Stimulated activated CD4-positive, alpha-beta T cell treated with anti-CD3 and anti-CD28 coated beads, TNF-alpha, amount 100 ng/mL, for 1 hour (primary cell): Measurements from ENCODE around the gene UEVLD.
"Not testable (repeated sequence)": the region's sequence is repeated elsewhere in the genome, so short reads cannot be mapped to it uniquely, and the experiment has no call there.

Experiments used
- DNase-seq, 3 donors: peaks; one replicate each; pipeline ENCODE4 v3.0.0-alpha.2; 2020; ENCODE audit warnings: low read depth in 3 of 3, low spot score in 1 of 3

UEVLD gene

GRCh38 chr11:18588297-18589252 is at the start of gene UEVLD:
TSS of gene UEVLD (minus strand) at chr11:18588734. CDS start at chr11:18588654, 80 bp downstream.
- peak; percentile 21 to 46 (median 25) for DNase-seq

GRCh38 chr11:18634140-18635032 is 45.9 kb upstream of the UEVLD start, which contains the start of gene SPTY2D1:
TSS of gene SPTY2D1 (minus strand) at chr11:18634342. CDS start at chr11:18634257, 85 bp downstream.
- DNase-seq: peak; percentile 89 to 92 (median 92)

DNA sequence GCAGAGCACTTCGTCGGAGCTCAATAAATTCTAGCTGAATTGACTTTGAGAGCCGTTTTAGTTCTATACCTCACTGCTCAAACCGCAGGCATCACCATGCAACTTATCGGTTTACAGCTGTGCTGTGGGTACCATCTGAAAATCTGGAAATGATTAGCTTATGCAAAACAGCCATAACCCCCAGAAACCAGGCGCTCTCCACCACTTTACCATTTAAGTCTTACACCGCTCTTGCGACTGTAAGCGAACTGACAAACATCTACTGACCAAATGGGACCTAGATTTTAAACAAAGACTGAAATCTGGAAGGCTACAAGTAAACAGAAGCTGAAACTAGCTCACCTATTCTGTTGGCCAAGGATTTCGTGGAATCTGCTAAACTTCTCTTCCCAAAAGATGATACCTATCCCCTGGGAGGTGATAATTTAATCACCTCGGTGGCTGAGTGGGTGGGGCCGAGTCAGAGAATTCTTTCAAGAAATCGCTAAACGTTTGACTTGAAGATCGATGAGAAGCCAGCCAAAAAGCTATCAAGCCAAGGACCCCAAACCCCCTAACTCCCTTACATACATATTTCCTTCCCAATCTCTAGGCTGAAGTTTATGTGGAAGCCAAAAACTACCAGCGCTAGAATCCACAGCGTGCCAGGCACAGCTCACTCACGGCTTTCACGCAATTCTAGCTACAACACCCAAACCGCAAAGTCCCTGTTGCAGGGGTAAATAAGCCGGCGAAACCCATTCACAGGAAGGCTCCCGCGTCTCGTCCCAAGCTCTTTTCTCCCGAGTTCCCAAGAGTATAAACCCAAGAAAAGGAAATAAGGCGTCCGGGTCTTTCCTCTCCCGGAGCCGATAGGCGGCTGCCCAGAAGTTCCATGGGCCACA is 45.0 kb upstream of the UEVLD start:
- DNase-seq: no peak

GRCh38 chr11:18632841-18633240 is 44.3 kb upstream of the UEVLD start:
- no peak for DNase-seq

DNA sequence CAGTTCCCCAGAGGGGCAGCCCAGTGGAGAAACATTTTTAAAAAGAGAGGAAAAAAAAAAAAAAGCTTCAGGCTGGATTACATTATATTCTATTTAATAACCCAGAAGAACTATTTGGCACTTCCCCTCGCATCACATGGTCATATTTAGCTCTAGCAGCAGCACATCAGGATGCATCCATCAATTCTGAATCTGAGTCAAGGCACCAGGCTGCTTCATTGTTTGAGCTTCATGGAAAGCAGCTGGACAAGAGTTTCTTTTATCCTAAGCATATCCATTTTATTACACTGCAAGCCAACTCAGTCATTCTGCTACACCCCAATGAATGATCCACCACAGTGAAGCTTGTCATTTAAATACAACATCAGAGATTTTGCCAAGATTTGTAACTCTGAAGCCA is 35.6 kb upstream of the UEVLD start:
- DNase-seq: no peak

GRCh38 chr11:18623707-18624106 is 35.2 kb upstream of the UEVLD start:
- DNase-seq: no peak

- no peak for DNase-seq
Measured at GRCh38 chr11:18618342-18619025, 29.9 kb upstream of the UEVLD start.

DNA sequence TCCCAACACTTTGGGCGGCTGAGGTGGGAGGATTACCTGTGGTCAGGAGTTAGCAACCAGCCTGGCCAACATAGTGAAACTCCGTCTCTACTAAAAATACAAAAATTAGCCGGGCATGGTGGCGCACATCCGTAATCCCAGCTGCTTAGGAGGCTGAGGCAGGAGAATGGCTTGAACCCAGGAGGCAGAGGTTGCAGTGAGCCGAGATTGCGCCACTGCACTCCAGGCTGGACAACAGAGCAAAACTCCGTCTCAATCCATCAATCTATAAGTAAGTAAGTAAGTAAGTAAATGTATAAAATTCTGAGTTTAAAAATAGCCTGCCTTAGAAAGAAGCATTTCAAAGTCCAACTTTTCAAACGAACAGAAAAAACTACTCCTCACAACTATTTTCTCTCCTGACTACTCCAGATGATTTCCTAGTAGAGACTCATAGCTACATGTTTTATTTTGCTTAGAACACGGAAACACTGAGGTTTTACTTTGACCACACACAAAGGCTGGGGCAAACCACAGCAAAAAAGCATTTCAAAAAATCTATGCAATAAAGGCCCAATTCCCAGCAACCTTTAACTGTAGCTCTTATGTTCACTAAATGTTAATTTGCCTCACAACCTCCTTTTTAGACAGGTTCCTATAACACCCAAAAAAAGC is 29.3 kb upstream of the UEVLD start:
- no peak for DNase-seq

- DNase-seq: no peak
Measured at GRCh38 chr11:18615628-18616392, 27.3 kb upstream of the UEVLD start.

GRCh38 chr11:18614667-18615066 is 26.1 kb upstream of the UEVLD start:
- no peak for DNase-seq

DNA sequence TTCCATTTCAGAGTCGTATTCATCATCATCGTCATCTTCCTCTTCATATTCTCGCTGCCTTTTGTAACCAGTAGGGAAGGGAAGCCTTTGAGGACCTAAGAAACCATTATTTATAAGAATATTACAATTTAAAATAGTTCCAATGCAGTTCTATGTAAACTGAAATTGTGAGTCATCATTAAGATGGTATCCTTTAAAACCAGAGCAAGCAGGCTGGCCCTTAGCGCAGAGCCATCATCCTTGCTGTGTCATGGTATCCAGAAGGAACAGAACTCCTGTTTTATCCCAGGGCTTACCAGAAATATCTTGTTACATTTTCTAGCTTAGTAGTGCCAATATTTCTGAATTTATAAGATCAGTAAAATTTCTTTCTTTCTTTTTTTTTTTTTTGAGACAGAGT is 23.9 kb upstream of the UEVLD start:
- DNase-seq: no peak

DNA sequence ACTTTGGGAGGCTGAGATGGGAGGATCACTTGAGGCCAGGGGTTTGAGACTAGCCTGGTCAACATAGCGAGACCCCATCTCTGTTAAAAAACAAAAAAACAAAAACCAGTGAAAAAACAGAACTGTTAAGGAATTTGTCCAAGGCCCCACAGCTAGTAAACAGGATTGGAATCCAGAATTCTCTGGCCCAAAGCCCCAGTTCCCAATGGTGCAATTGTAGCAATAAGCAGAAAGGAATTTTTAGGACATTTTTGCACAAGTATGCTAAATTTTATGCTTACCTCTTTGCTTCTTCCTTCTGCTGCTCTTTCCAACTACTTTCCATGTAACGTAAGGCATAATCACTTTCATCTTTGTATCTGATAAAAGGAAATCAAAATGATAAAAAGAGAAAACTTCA is 22.7 kb upstream of the UEVLD start:
- DNase-seq: no peak

- DNase-seq: no peak
Measured at GRCh38 chr11:18608376-18608775, 19.8 kb upstream of the UEVLD start.

GRCh38 chr11:18600915-18601569 is 12.5 kb upstream of the UEVLD start:
- DNase-seq: no peak

DNA sequence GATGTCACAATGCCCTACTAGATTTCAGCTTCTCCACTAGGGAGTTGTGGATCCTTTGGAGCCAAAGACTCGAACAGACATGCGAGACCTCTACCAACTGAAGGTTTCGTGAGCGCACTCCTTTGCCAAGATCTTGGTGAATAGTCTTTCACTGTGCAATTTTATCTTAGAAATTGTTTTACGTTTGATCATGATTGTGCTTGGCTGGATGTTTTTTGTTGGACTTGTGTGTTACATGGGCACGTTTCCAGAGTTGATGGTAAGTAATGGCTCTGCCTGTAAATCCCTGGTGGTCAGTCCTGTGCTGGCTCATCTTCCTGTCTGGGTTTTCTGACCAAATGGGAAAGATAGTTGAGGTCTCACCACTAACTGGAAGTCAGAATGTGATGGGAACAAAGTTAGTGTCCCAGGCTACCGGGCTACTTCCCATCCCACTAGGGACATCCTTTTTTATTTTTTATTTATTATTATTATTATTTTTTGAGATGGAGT is 11.3 kb upstream of the UEVLD start, which contains the start of gene MISFA:
Gene MISFA, plus strand, starts transcription at position 51 of the 492 bp plus-strand sequence. Its CDS starts 140 bp downstream, at position 191.
- no peak for DNase-seq

- no peak for DNase-seq
Measured at GRCh38 chr11:18594999-18595749, 6.6 kb upstream of the UEVLD start.

DNA sequence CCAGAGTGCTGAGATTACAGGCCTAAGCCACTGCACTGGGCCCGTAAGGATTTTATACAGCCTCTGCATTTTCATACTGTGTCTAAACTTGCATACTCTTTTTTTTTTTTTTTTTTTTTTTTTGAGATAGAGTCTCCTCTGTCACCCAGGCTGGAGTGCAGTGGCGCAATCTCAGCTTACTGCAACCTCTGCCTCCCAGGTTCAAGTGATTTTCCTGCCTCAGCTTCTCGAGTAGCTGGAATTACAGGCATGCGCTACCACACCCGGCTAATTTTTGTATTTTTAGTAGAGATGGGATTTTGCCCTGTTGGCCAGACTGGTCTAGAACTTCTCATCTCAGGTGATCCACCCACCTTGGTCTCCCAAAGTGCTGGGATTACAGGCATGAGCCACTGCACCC is 5.6 kb upstream of the UEVLD start:
- DNase-seq: not testable (repeated sequence)
